NOMO-1 treated with DMSO at 0.1 percent for 48 hours (cell line): ENCODE measurements around the gene GATD1.

Experiments
- DNase-seq: peaks from one replicate; lab custom pipeline; 2025; ENCODE audit not compliant: unreplicated experiment; lab: John Stamatoyannopoulos, UW

Gene GATD1, protein sequence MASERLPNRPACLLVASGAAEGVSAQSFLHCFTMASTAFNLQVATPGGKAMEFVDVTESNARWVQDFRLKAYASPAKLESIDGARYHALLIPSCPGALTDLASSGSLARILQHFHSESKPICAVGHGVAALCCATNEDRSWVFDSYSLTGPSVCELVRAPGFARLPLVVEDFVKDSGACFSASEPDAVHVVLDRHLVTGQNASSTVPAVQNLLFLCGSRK

DNA sequence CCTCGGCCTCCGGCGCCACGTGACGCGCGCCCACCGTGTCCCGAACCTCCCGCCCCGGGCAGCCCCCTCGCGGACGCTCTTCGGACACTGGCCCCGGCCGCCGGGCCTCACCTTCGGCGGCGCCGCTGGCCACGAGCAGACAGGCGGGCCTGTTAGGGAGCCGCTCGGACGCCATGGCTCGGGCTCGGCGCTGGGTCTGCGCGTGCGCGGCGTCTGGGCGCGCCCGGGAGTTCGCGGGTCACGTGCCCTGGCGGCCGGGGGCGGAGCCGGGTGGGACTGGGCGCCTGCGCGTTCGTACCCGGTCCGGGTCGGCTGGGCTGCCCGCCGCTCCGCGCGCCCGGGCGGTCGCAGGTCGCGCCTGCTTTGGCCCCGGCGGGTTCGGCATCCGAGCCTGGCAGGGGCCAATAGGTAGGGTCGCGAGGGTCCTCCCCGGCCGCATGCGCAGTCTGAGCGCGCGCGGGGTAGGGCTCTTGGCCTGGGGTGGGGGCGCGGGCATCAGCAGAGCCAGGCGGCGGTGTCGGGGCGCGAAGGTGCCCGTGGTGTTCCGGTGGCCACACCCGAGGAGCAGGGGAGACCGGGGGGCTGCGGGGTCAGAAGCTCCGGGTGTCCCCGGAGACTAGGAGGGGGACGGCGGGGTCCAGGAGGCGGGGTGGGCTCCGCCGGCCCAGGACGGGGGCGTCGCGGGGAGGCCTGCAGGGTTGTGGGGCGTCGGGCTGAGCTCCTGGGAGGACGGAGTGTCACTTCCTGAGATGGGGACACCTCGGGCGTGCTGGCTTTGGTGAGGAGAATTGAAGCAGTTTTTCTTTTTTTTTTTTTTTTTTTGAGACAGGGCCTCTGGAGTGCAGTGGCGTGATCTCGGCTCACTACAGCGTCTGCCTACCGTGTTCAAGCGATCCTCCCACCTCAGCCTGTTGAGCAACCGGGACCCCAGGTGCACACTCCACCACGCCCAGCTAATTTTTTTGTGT lies at the start of gene GATD1:
GATD1 (minus strand) TSS at position 200 of the 968 bp plus-strand sequence; CDS start at position 175, 25 bp downstream.
- peak; percentile 73 for DNase-seq

DNA sequence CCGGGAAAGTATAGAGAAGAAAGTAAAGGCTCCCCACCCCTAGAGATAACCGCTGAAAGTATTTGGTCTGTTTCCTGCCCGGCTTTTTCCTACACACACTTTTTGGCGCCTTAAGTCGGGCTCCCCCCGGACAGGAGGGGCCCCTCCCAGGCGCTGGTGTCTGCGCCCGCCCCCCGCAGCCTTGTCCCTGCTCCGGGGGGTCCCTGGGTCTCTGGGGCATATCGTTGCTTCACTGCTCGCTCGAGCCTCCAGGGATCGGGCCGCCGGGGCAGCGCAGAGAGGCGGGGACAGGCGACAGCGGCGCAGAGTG lies 49.5 kb upstream of the GATD1 start:
- no peak for DNase-seq

DNA sequence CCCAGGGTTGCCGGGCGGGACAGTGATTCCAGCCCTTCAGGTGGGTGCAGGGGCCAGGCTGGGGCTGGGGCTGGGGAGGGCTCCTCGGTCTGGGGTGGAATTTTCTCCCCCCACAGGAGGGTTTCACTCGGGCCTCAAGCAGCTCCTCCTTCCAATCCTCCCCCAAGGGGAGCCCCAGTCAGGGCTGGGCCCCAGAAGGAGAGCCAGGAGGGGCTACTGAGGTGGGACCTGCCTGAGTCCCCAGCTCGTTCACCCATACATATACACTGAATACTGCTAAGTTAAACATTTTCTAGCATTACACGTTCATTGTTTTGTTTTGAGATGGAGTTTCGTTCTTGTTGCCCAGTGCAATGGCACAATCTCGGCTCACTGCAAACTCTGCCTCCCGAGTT lies 48.9 kb upstream of the GATD1 start:
- no peak for DNase-seq

DNA sequence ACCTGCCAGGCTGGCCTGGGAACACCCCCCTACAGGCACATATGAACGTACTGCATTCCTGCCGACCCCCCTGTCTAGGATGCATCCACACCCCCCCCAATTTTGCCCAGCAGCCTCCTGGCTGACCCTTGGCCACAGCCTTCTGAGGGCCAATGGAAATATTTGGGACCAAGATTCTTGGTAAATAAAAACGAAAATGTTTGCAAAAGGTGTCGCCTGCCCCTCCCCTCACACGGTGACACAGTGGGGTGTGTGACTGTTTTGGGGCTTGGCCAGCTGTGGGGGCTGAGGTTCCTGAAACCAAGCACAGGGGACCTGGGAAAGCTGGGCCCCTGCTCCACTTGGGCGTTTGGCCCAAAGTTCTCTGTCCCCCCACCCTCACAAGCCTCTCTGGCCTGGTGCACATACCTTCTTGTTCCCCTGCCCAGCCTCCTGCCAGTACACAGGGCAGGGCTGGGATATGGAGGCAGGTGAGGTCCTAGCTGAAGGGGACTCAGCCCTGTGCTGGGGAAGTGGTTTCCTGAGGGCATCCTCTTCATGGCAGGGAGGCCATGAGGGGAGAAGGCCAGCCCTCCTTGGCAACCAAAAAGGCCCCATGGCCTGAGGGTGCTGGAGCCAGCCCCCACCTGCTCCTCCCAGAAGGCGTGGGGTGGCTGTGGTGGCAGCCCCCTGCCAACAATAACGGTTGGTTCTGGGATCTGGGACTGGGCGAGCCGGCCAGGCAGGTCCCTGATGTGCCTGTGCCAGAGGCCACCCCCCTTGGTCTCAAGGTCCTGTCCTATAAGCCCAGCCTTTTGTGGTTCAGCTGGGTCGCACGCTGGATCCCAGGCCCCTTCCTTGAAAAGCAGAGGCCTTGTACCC lies 48.3 kb upstream of the GATD1 start:
- DNase-seq, result no peak

DNA sequence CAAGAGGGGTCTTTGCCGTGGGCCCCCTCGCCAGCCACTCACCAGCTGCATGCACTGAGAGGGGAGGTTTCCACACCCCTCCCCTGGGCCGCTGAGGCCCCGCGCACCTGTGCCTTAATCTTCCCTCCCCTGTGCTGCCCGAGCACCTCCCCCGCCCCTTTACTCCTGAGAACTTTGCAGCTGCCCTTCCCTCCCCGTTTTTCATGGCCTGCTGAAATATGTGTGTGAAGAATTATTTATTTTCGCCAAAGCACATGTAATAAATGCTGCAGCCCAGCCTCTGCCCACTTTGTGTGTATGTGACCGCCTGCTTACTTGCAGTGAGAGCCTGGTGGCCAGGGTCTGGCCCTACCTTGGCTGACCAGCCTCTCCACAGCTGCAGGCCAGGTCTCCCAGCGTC lies 47.7 kb upstream of the GATD1 start:
- DNase-seq, result no peak

DNA sequence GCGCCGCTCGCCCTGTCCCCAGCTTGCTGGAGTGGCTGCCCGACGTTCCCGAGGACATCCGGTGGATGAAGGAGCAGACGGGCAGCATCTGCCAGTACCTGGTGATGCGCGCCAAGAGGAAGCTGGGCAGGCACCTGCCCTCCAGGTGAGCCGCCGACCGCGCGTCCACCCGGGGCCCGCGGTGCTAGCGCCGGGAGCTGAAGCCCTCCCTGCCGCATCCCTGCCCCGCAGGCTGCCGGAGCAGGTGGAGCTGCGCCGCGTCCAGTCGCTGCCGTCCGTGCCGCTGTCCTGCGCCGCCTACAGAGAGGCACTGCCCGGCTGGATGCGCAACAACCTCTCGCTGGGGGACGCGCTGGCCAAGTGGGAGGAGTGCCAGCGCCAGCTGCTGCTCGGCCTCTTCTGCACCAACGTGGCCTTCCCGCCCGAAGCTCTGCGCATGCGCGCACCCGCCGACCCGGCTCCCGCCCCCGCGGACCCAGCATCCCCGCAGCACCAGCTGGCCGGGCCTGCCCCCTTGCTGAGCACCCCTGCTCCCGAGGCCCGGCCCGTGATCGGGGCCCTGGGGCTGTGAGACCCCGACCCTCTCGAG lies 47.1 kb upstream of the GATD1 start:
- no peak for DNase-seq

DNA sequence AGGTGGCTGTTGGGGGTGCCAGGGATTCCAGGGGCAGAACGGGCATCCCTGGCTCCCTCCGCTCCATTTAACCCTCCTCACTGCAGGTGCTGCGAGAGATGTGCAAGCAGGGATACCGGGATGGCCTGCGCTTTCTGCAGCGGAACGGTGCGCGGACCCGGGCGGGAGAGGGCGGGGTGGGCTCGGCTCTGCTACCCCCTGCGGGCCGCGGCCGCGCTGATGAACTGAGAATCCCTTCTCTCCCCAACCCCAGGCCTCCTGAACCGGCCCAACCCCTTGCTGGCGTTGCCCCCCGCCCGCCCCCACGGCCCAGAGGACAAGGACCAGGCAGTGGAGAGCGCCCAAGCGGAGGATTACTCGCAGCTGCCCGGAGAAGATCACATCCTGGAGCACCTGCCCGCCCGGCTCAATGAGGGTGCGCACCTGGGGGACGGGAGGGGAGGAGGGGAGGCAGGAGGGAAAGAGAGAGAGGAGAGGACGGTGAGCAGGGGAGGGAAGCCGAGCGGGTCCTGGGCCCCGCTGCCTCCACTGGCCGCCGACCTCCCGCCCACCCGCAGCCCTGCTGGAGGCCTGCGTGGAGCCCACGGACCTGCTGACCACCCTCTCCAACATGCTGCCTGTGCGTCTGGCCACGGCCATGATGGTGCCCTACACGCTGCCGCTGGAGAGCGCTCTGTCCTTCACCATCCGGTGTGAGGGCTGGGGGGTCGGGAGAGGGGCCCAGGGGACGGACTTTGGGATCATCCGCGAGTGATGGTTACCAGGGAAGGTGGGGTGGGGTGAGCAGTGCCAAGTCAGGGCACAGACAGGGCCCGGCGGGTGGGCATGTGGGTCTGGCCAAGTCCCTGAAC lies 46.4 kb upstream of the GATD1 start:
- DNase-seq, result no peak

DNA sequence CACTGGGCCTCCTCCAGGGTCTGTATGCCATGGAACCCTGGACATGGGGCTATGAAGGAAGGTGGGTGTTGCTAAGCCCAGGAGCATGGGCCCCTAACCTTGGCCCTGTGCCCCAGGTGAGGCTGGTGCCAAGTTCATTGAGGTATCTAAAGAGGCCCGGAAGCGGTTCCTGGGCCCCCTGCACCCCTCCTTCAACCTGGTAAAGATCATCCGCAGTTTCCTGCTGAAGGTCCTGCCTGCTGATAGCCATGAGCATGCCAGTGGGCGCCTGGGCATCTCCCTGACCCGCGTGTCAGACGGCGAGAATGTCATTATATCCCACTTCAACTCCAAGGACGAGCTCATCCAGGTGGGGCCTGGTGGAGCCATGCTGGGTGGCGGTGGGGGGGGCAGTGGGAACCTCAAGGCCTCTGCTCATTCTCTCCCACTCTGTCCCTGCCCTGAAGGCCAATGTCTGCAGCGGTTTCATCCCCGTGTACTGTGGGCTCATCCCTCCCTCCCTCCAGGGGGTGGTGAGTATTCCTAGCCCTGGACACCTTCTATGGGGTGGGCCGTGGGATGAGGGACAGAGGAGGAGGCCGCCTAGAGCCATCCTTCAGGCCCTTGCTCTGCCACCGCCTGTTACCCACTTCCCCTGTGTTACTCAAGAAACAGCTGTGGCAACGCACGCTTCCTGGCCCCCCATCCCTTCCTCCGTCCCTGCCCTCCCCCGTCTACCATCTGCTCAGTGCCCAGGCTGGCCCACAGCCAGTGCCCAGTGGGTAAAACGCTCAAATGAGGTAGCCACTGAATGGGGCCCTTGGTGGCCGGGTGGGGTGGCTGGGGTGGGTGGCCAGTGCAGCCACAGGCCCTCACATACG lies 44.5 kb upstream of the GATD1 start:
- peak; percentile 46 for DNase-seq

DNA sequence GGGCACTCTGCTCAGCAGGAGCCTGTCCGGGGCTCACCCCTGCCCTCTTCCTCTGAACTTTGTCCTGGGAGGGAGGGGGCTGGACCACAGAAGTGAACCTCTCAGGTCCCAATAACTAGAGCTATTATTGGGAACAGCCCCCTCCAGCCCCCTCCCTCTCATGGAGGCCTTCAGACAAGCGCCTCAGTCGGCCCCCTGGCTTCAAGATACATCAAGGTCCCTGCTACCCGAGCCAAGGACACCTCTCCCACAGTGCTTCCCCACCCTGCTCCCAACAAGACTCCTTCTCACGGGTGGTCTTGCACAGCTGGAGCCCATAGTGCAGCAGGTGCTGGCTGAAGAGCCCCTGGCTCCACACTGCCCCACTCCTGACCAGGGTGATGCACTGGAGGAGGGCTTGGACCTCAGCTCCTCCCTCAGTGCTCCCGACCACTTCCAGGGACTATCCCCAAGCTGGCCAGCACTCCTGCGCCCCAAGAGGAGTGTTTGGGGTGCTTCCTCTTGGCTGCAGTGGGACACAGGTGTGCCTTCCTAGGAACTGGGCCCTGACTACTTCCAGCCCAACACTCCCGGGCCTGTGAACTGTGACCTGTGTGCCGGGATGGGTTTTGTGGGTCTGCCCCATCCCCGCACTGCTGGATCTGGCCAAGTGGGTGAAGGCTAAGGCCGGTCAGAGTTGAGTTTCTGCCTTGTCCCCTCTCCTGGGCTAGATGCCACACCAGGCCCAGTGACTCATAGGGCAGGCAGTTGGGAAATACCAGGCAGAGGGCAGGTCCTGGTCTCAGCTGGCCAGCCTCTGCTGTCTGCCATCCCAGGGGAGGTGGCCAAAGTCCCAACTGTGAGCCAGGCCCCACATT lies 43.6 kb upstream of the GATD1 start:
- peak; percentile 25 for DNase-seq

DNA sequence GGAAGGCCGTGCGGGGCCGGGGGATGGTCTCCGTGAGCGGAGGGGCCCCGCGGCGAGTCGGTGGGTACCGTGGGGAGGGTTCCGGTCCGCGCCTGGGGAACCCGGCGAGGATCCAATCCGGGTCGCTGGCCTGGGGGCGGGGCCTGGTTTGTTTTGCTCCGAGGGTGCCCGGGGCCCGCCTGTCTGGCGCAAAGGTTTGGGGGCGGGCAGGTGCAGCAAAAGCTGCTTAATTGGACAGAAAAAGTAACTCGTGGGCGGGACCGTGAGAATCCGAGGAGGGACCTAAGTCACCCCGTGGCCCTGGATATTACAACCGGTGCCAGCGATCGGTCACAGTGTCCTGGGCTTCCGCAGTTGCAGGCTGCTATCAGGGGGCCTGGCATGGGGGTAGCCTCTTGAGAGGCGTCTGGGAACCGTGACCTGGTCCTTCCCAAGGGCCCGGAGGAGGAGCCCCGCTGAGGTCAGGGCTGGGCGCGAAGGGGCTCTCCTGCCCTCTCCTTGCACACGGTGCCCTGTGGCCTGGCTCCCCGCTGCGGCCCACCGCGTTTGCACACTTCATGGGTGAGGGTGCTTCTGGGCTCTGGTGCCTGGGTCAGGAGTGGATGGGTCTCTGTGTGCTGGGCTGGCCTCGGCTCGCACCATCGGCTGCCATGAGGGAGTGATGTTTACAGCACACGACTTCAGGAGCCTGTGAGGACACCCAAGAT lies 42.8 kb upstream of the GATD1 start:
- DNase-seq, result peak; percentile 92

DNA sequence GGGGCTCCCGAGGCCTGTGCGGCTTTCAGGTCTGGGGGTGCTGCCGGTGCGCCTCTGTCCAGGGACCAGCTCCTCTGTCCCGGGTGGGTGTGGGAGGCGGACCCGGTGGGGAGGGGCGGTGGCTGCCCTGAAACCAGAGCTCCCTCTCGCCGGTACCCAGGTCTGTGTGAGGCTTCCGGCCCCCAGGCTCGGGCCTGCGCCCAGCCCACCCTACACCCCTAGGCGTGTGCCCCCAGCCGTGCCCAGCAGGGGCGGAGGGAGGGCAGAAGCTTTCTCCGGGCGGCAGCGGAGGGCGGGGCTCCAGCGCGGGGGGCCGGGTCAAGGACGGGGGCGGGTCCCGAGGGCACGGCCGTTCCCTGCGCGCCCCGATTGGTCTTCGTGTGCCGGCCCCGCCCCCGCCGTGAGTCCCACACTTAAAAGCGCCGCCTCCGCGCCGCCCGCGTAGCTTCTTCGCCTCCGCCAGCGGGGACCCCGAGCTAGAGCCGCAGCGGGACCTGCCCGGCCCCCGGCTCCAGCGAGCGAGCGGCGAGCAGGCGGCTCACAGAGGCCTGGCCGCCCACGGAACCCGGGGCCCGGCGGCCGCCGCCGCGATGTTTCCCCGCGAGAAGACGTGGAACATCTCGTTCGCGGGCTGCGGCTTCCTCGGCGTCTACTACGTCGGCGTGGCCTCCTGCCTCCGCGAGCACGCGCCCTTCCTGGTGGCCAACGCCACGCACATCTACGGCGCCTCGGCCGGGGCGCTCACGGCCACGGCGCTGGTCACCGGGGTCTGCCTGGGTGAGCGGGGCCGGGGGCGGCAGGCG lies 42.0 kb upstream of the GATD1 start:
- DNase-seq, result peak; percentile 88

DNA sequence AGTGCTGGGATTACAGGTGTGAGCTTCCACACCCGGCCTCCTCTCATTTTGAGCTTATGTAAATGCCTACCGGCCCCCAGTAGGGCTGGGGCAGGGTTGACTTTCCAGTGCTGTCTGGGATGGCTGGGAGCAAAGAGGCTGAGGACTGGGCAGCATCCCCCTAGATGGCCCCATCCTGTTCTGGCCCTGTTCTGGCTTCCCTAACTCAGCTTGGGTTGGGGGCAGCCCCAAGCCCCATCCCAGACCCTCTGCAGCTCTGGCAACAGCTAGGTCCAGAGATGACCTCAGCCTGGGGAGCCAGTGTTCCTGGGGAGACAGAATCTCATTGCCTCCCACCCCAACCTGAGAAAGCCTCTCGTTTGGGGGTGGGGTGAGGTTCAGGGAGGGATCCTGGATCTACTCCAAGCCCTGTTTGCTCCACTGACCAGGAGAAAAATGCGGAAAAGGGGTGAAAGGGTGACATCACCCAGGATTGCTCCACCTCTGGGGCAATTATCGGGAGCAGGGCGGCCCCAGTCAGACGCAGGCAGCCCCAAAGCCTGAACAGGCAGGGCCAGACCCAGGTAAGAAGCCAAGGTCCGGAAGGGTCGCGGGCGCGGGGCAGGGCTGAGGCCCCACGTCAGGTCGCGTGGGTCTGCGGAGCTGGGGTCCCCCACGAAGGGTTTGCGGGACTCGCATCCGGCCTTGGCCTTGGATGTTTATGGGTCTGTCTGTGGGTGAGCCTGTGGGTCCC lies 41.3 kb upstream of the GATD1 start, which contains the start of gene PNPLA2:
PNPLA2 (plus strand) TSS at position 519 of the 733 bp plus-strand sequence. CDS start 805 bp downstream, outside the sequence.
- no peak for DNase-seq

DNA sequence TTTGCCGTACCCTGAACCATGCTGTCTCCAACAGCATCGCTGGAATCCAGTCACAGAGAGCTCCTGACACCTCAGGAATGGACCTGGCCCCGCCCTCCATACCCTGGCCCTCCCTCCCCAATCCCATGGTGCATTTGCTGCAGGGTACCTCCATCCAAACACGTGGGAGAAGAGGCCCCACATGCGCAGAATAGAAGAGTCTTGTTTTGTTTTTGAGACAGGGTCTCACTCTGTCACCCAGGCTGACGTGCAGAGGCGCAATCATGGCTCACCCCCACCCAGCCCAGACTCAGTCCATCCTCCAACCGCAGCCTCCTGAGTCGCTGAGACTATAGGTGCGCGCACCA lies 39.1 kb upstream of the GATD1 start:
- DNase-seq, result no peak

DNA sequence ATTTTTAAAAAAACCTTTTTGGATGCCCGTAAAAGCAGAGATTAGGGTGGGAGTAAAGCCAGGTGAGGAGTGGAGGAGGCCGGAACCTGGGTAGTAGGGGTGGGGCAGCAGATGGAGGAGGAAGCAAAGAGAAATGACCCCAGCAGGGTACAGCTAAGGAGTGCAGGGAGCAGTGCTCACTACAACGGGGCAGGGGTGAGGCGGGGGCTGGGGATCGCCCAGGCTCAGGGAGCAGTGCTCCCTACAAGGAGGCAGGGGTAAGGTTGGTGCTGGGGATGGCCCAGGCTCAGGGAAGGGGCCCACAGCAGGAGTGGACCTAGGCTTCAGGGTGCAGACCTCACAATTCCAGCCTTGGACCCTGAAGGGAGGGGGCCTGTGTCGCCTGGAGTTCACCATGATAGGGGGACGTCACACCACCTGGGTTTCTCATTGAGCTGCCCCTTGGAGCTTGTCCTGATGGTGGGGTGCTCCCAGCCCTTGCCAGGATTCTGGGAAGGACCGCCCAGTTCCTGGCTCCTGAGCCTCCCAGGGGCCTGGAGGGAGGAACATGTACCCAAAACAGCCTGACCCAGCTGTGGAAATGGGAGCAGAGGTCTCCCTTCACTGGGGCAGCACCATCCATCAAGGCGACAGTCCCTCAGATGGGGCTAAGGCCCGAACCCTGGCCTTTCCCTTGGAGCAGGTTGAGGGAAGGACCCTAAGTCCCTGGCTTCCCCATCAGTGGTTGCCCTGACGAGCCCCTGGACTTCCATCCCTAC lies 38.6 kb upstream of the GATD1 start:
- DNase-seq, result no peak

DNA sequence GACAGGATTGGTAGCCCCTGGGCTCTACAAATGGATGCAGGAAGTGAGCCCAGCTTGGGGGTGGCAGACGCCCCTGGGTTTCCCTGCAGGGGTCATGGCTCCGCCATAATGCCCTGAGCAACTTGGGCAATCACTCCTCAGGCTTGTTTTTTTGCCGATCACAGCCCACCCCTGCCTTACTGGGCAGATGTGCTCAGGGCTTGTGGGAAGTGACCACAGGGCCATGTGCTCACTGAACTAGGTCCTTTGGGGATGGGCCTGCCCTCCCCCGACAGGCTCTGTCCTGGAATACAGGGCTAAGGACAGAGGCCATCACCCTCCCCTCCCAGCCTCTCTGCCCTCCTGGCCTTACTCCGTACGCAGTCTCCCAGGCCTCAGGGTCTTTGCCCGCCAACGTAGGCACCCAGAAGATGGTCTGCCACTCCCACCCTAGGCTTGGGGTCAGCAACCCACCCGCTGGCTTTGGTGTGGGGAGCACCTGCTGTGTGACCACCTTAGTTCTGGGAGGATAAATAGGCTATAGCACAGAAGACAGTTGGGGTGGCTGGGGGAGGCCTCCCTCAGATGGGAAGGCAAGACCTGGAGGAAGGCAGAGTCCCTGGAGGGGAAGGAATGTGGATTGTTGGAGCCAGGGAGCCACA lies 36.3 kb upstream of the GATD1 start:
- DNase-seq, result no peak
